Prostate gland (tissue), 2 donors: ENCODE measurements around the gene RALGDS.

Experiments
- POLR2A ChIP-seq: fragments of 450-650 bp; IDR thresholded peaks from one replicate; pipeline ENCODE4 v1.6.1; 2016; ENCODE audit warnings: antibody characterized with exemption, mild to moderate bottlenecking
- POLR2AphosphoS5 ChIP-seq: sonication (generic); formaldehyde crosslinking; IDR thresholded peaks from one replicate; pipeline ENCODE4 v1.6.1; 2017; ENCODE audit warnings: antibody characterized with exemption
- TF ChIP-seq, protein P1 (sequence below), 4 experiments: fragments of 200-600 bp in 2 of 4; fragments of 450-650 bp in 2 of 4; sonication (generic) in 2 of 4; IDR thresholded peaks; 1 replicate in 3 of 4; 2 replicates in 1 of 4; pipeline ENCODE4 v1.5.1; 2016 to 2019; ENCODE audit warnings: antibody characterized with exemption in 4 of 4, mild to moderate bottlenecking in 2 of 4, moderate library complexity in 2 of 4

DNA sequence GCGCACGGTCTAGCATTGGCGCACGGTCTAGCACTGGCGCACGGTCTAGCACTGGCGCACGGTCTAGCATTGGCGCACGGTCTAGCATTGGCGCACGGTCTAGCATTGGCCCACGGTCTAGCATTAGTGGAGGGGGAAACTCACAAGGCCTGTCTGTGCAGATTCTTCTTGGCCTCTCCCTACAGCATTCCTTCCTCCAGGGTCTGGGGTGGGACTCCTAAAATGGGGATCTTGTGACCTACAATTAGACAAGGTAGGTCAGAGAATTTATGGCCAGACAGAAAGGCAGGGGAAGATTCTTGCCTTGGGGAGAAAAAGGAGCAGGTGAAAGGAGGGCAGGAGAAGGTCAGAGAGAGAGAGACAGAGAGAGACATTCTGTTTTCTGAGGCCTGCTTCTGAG lies 48.1 kb upstream of the RALGDS start:
- TF ChIP-seq, protein P1, sequence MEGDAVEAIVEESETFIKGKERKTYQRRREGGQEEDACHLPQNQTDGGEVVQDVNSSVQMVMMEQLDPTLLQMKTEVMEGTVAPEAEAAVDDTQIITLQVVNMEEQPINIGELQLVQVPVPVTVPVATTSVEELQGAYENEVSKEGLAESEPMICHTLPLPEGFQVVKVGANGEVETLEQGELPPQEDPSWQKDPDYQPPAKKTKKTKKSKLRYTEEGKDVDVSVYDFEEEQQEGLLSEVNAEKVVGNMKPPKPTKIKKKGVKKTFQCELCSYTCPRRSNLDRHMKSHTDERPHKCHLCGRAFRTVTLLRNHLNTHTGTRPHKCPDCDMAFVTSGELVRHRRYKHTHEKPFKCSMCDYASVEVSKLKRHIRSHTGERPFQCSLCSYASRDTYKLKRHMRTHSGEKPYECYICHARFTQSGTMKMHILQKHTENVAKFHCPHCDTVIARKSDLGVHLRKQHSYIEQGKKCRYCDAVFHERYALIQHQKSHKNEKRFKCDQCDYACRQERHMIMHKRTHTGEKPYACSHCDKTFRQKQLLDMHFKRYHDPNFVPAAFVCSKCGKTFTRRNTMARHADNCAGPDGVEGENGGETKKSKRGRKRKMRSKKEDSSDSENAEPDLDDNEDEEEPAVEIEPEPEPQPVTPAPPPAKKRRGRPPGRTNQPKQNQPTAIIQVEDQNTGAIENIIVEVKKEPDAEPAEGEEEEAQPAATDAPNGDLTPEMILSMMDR (IDR thresholded peaks at IDR 0.05) = no peak
- no peak for TF ChIP-seq POLR2A
- no peak for TF ChIP-seq POLR2AphosphoS5
